Occipital lobe (tissue), 2 donors: ENCODE data around the gene L3MBTL4. TPM values are rescaled to one million over a fixed set of nuclear protein-coding genes. Genes with fewer than 3 reads are reported as not detected.
"Not testable (repeated sequence)": the region's sequence is repeated elsewhere in the genome, so short reads cannot be mapped to it uniquely, and the experiment has no call there.

Experiments
- DNase-seq: peaks from one replicate; lab custom pipeline; 2025; lab: John Stamatoyannopoulos, UW
- total RNA-seq: library from RNA; depleted of rRNA; stranded (reverse); fragments of >200 nt; gene quantifications from one replicate; pipeline ENCODE4 v1.2.3, GENCODE V29; 2014

L3MBTL4 gene
- total RNA-seq, 1 donor from 2014 or later: 20.4 TPM

GRCh38 chr18:6047596-6047995 is 367.1 kb downstream of the L3MBTL4 start:
- DNase-seq: not testable (repeated sequence)

- no peak for DNase-seq
These were observed 369.9 kb downstream of the L3MBTL4 start for GRCh38 chr18:6044773-6045172.

GRCh38 chr18:6044319-6044718 is 370.4 kb downstream of the L3MBTL4 start:
- DNase-seq: no peak

GRCh38 chr18:6039055-6039454 is 375.7 kb downstream of the L3MBTL4 start:
- DNase-seq: no peak

- no peak for DNase-seq
These were observed 383.3 kb downstream of the L3MBTL4 start for GRCh38 chr18:6031442-6031841.

GRCh38 chr18:6031002-6031401 is 383.7 kb downstream of the L3MBTL4 start:
- no peak for DNase-seq

- DNase-seq: no peak
These were observed 389.9 kb downstream of the L3MBTL4 start for GRCh38 chr18:6024745-6025248.

- no peak for DNase-seq
These were observed 391.2 kb downstream of the L3MBTL4 start for GRCh38 chr18:6023551-6023950.

- no peak for DNase-seq
These were observed 391.9 kb downstream of the L3MBTL4 start for GRCh38 chr18:6022845-6023244.

GRCh38 chr18:6022074-6022444 is 392.7 kb downstream of the L3MBTL4 start:
- no peak for DNase-seq

- no peak for DNase-seq
These were observed 393.2 kb downstream of the L3MBTL4 start for GRCh38 chr18:6021306-6022073.

GRCh38 chr18:6018671-6019070 is 396.0 kb downstream of the L3MBTL4 start:
- DNase-seq: no peak

GRCh38 chr18:6017171-6017570 is 397.5 kb downstream of the L3MBTL4 start:
- no peak for DNase-seq

- DNase-seq: no peak
These were observed 399.3 kb downstream of the L3MBTL4 start for GRCh38 chr18:6015364-6015763.

- peak; percentile 3 for DNase-seq
These were observed 401.4 kb downstream of the L3MBTL4 start for GRCh38 chr18:6013171-6013810.

GRCh38 chr18:6010921-6011320 is 403.8 kb downstream of the L3MBTL4 start:
- no peak for DNase-seq

GRCh38 chr18:6010284-6010683 is 404.4 kb downstream of the L3MBTL4 start:
- DNase-seq: no peak

GRCh38 chr18:6009756-6010155 is 405.0 kb downstream of the L3MBTL4 start:
- DNase-seq: no peak

GRCh38 chr18:6004683-6005082 is 410.0 kb downstream of the L3MBTL4 start:
- no peak for DNase-seq

GRCh38 chr18:6004119-6004518 is 410.6 kb downstream of the L3MBTL4 start:
- DNase-seq: no peak

- no peak for DNase-seq
These were observed 412.8 kb downstream of the L3MBTL4 start for GRCh38 chr18:6001867-6002266.

GRCh38 chr18:5998907-5999306 is 415.8 kb downstream of the L3MBTL4 start:
- DNase-seq: no peak
